Measurements from ENCODE around the gene SLN.

SLN gene

GRCh38 chr11:107689317-107690202 is 22.3 kb downstream of the SLN start:
- Histone ChIP-seq H3K27me3 (ENCODE audit: control insufficient read depth in 5 of 5, insufficient read depth in 4 of 5, low read length in 5 of 5) (peaks cover 0 to 6% (median 0%) of the 10 kb centered on the region in 5 donors), H3K27ac (ENCODE audit: low read depth, low read length) (no peak overlapping the region), H3K9ac (ENCODE audit: low read length in 5 of 5) (no peak overlapping the region), H3K36me3 (ENCODE audit: control insufficient read depth in 5 of 5, insufficient read depth in 5 of 5, low read length in 5 of 5) (no peaks in the 10 kb centered on the region), H3K4me1 (ENCODE audit: control insufficient read depth in 5 of 5, insufficient read depth in 5 of 5, low read length in 5 of 5) (peaks cover 0 to 3% (median 0%) of the 10 kb centered on the region in 5 donors), H3K9me3 (ENCODE audit: control insufficient read depth in 5 of 5, low read length in 5 of 5) (no peaks in the 10 kb centered on the region), H3K4me3 (ENCODE audit: low read depth in 1 of 5, low read length in 5 of 5) (no peak overlapping the region)

GRCh38 chr11:107688322-107688918 is 23.4 kb downstream of the SLN start:
- Histone ChIP-seq H3K36me3 (ENCODE audit: control insufficient read depth in 5 of 5, insufficient read depth in 5 of 5, low read length in 5 of 5) (no peaks in the 10 kb centered on the region), H3K4me3 (ENCODE audit: low read depth in 1 of 5, low read length in 5 of 5) (no peak overlapping the region), H3K27me3 (ENCODE audit: control insufficient read depth in 5 of 5, insufficient read depth in 4 of 5, low read length in 5 of 5) (peaks cover 0 to 6% (median 0%) of the 10 kb centered on the region in 5 donors), H3K27ac (ENCODE audit: low read depth, low read length) (no peak overlapping the region), H3K9me3 (ENCODE audit: control insufficient read depth in 5 of 5, low read length in 5 of 5) (no peaks in the 10 kb centered on the region), H3K9ac (ENCODE audit: low read length in 5 of 5) (no peak overlapping the region), H3K4me1 (ENCODE audit: control insufficient read depth in 5 of 5, insufficient read depth in 5 of 5, low read length in 5 of 5) (peaks cover 0 to 3% (median 0%) of the 10 kb centered on the region in 5 donors)

GRCh38 chr11:107683807-107684206 is 28.0 kb downstream of the SLN start:
- no peak overlapping the region for H3K27ac ChIP-seq (ENCODE audit: low read depth, low read length)
- H3K27me3 ChIP-seq (ENCODE audit: control insufficient read depth in 5 of 5, insufficient read depth in 4 of 5, low read length in 5 of 5) = no peaks in the 10 kb centered on the region
- H3K36me3 ChIP-seq (ENCODE audit: control insufficient read depth in 5 of 5, insufficient read depth in 5 of 5, low read length in 5 of 5) = no peaks in the 10 kb centered on the region
- H3K9me3 ChIP-seq (ENCODE audit: control insufficient read depth in 5 of 5, low read length in 5 of 5) = peaks cover 0 to 2% (median 0%) of the 10 kb centered on the region in 5 donors
- H3K4me3 ChIP-seq (ENCODE audit: low read depth in 1 of 5, low read length in 5 of 5) = no peak overlapping the region
- H3K9ac ChIP-seq (ENCODE audit: low read length in 5 of 5) = no peak overlapping the region
- peaks cover 0 to 3% (median 0%) of the 10 kb centered on the region in 5 donors for H3K4me1 ChIP-seq (ENCODE audit: control insufficient read depth in 5 of 5, insufficient read depth in 5 of 5, low read length in 5 of 5)

GRCh38 chr11:107683061-107683460 is 28.8 kb downstream of the SLN start:
- H3K9ac ChIP-seq (ENCODE audit: low read length in 5 of 5) = no peak overlapping the region
- H3K4me3 ChIP-seq (ENCODE audit: low read depth in 1 of 5, low read length in 5 of 5) = no peak overlapping the region
- peaks cover 0 to 2% (median 0%) of the 10 kb centered on the region in 5 donors for H3K9me3 ChIP-seq (ENCODE audit: control insufficient read depth in 5 of 5, low read length in 5 of 5)
- H3K27me3 ChIP-seq (ENCODE audit: control insufficient read depth in 5 of 5, insufficient read depth in 4 of 5, low read length in 5 of 5) = no peaks in the 10 kb centered on the region
- H3K27ac ChIP-seq (ENCODE audit: low read depth, low read length) = no peak overlapping the region
- no peaks in the 10 kb centered on the region for H3K4me1 ChIP-seq (ENCODE audit: control insufficient read depth in 5 of 5, insufficient read depth in 5 of 5, low read length in 5 of 5)
- no peaks in the 10 kb centered on the region for H3K36me3 ChIP-seq (ENCODE audit: control insufficient read depth in 5 of 5, insufficient read depth in 5 of 5, low read length in 5 of 5)

GRCh38 chr11:107682572-107682971 is 29.3 kb downstream of the SLN start:
- Histone ChIP-seq H3K36me3 (ENCODE audit: control insufficient read depth in 5 of 5, insufficient read depth in 5 of 5, low read length in 5 of 5) (no peaks in the 10 kb centered on the region), H3K4me3 (ENCODE audit: low read depth in 1 of 5, low read length in 5 of 5) (no peak overlapping the region), H3K9me3 (ENCODE audit: control insufficient read depth in 5 of 5, low read length in 5 of 5) (peaks cover 0 to 2% (median 0%) of the 10 kb centered on the region in 5 donors), H3K27me3 (ENCODE audit: control insufficient read depth in 5 of 5, insufficient read depth in 4 of 5, low read length in 5 of 5) (no peaks in the 10 kb centered on the region), H3K4me1 (ENCODE audit: control insufficient read depth in 5 of 5, insufficient read depth in 5 of 5, low read length in 5 of 5) (no peaks in the 10 kb centered on the region), H3K27ac (ENCODE audit: low read depth, low read length) (no peak overlapping the region), H3K9ac (ENCODE audit: low read length in 5 of 5) (no peak overlapping the region)

GRCh38 chr11:107682171-107682570 is 29.7 kb downstream of the SLN start:
- Histone ChIP-seq H3K9me3 (ENCODE audit: control insufficient read depth in 5 of 5, low read length in 5 of 5) (peaks cover 0 to 2% (median 0%) of the 10 kb centered on the region in 5 donors), H3K27me3 (ENCODE audit: control insufficient read depth in 5 of 5, insufficient read depth in 4 of 5, low read length in 5 of 5) (no peaks in the 10 kb centered on the region), H3K27ac (ENCODE audit: low read depth, low read length) (no peak overlapping the region), H3K9ac (ENCODE audit: low read length in 5 of 5) (no peak overlapping the region), H3K36me3 (ENCODE audit: control insufficient read depth in 5 of 5, insufficient read depth in 5 of 5, low read length in 5 of 5) (no peaks in the 10 kb centered on the region), H3K4me1 (ENCODE audit: control insufficient read depth in 5 of 5, insufficient read depth in 5 of 5, low read length in 5 of 5) (no peaks in the 10 kb centered on the region), H3K4me3 (ENCODE audit: low read depth in 1 of 5, low read length in 5 of 5) (no peak overlapping the region)

GRCh38 chr11:107679255-107680024 is 32.4 kb downstream of the SLN start:
- H3K27ac ChIP-seq (ENCODE audit: low read depth, low read length) = no peak overlapping the region
- no peaks in the 10 kb centered on the region for H3K4me1 ChIP-seq (ENCODE audit: control insufficient read depth in 5 of 5, insufficient read depth in 5 of 5, low read length in 5 of 5)
- no peaks in the 10 kb centered on the region for H3K36me3 ChIP-seq (ENCODE audit: control insufficient read depth in 5 of 5, insufficient read depth in 5 of 5, low read length in 5 of 5)
- H3K9ac ChIP-seq (ENCODE audit: low read length in 5 of 5) = no peak overlapping the region
- peaks cover 0 to 2% (median 0%) of the 10 kb centered on the region in 5 donors for H3K9me3 ChIP-seq (ENCODE audit: control insufficient read depth in 5 of 5, low read length in 5 of 5)
- no peak overlapping the region for H3K4me3 ChIP-seq (ENCODE audit: low read depth in 1 of 5, low read length in 5 of 5)
- H3K27me3 ChIP-seq (ENCODE audit: control insufficient read depth in 5 of 5, insufficient read depth in 4 of 5, low read length in 5 of 5) = no peaks in the 10 kb centered on the region

GRCh38 chr11:107678632-107678971 is 33.3 kb downstream of the SLN start:
- Histone ChIP-seq H3K9me3 (ENCODE audit: control insufficient read depth in 5 of 5, low read length in 5 of 5) (peaks cover 0 to 2% (median 0%) of the 10 kb centered on the region in 5 donors), H3K27ac (ENCODE audit: low read depth, low read length) (no peak overlapping the region), H3K4me3 (ENCODE audit: low read depth in 1 of 5, low read length in 5 of 5) (no peak overlapping the region), H3K36me3 (ENCODE audit: control insufficient read depth in 5 of 5, insufficient read depth in 5 of 5, low read length in 5 of 5) (no peaks in the 10 kb centered on the region), H3K27me3 (ENCODE audit: control insufficient read depth in 5 of 5, insufficient read depth in 4 of 5, low read length in 5 of 5) (no peaks in the 10 kb centered on the region), H3K4me1 (ENCODE audit: control insufficient read depth in 5 of 5, insufficient read depth in 5 of 5, low read length in 5 of 5) (no peaks in the 10 kb centered on the region), H3K9ac (ENCODE audit: low read length in 5 of 5) (no peak overlapping the region)

- Histone ChIP-seq H3K9ac (ENCODE audit: low read length in 5 of 5) (no peak overlapping the region), H3K4me3 (ENCODE audit: low read depth in 1 of 5, low read length in 5 of 5) (no peak overlapping the region), H3K27me3 (ENCODE audit: control insufficient read depth in 5 of 5, insufficient read depth in 4 of 5, low read length in 5 of 5) (no peaks in the 10 kb centered on the region), H3K36me3 (ENCODE audit: control insufficient read depth in 5 of 5, insufficient read depth in 5 of 5, low read length in 5 of 5) (no peaks in the 10 kb centered on the region), H3K27ac (ENCODE audit: low read depth, low read length) (no peak overlapping the region), H3K9me3 (ENCODE audit: control insufficient read depth in 5 of 5, low read length in 5 of 5) (peaks cover 0 to 2% (median 0%) of the 10 kb centered on the region in 5 donors), H3K4me1 (ENCODE audit: control insufficient read depth in 5 of 5, insufficient read depth in 5 of 5, low read length in 5 of 5) (no peaks in the 10 kb centered on the region)
Observed at GRCh38 chr11:107677924-107678631, 33.8 kb downstream of the SLN start.

Data from subcutaneous abdominal adipose tissue (tissue), 5 donors.